ENCODE measurements around the gene CHST8.
"Not testable (repeated sequence)": the region's sequence is repeated elsewhere in the genome, so short reads cannot be mapped to it uniquely, and the experiment has no call there.

Gene CHST8

GRCh38 chr19:33644284-33644836 is 22.6 kb downstream of the CHST8 start:
- no peak for DNase-seq (ENCODE audit: low read depth)

- DNase-seq (ENCODE audit: low read depth): no peak
Observed at GRCh38 chr19:33646306-33646705, 24.6 kb downstream of the CHST8 start.

- no peak for DNase-seq (ENCODE audit: low read depth)
Observed at GRCh38 chr19:33647146-33647545, 25.4 kb downstream of the CHST8 start.

- DNase-seq (ENCODE audit: low read depth): no peak
Observed at GRCh38 chr19:33649627-33650305, 28.0 kb downstream of the CHST8 start.

- DNase-seq (ENCODE audit: low read depth): no peak
Observed at GRCh38 chr19:33653684-33654083, 31.9 kb downstream of the CHST8 start.

- no peak for DNase-seq (ENCODE audit: low read depth)
Observed at GRCh38 chr19:33654840-33655508, 33.2 kb downstream of the CHST8 start.

GRCh38 chr19:33659835-33660234 is 38.1 kb downstream of the CHST8 start:
- no peak for DNase-seq (ENCODE audit: low read depth)

GRCh38 chr19:33660410-33661124 is 38.8 kb downstream of the CHST8 start:
- no peak for DNase-seq (ENCODE audit: low read depth)

GRCh38 chr19:33661336-33661735 is 39.6 kb downstream of the CHST8 start:
- DNase-seq (ENCODE audit: low read depth): no peak

GRCh38 chr19:33662391-33663092 is 40.8 kb downstream of the CHST8 start:
- no peak for DNase-seq (ENCODE audit: low read depth)

- not testable (repeated sequence) for DNase-seq (ENCODE audit: low read depth)
Observed at GRCh38 chr19:33663316-33663715, 41.6 kb downstream of the CHST8 start.

- DNase-seq (ENCODE audit: low read depth): no peak
Observed at GRCh38 chr19:33664744-33665143, 43.0 kb downstream of the CHST8 start.

GRCh38 chr19:33665776-33666595 is 44.2 kb downstream of the CHST8 start:
- no peak for DNase-seq (ENCODE audit: low read depth)

GRCh38 chr19:33667141-33667650 is 45.4 kb downstream of the CHST8 start:
- DNase-seq (ENCODE audit: low read depth): no peak

- DNase-seq (ENCODE audit: low read depth): no peak
Observed at GRCh38 chr19:33667881-33668280, 46.1 kb downstream of the CHST8 start.

GRCh38 chr19:33668968-33669367 is 47.2 kb downstream of the CHST8 start:
- no peak for DNase-seq (ENCODE audit: low read depth)

- no peak for DNase-seq (ENCODE audit: low read depth)
Observed at GRCh38 chr19:33669376-33669775, 47.6 kb downstream of the CHST8 start.

- DNase-seq (ENCODE audit: low read depth): no peak
Observed at GRCh38 chr19:33670398-33670797, 48.6 kb downstream of the CHST8 start.

GRCh38 chr19:33671211-33671610 is 49.5 kb downstream of the CHST8 start:
- DNase-seq (ENCODE audit: low read depth): no peak

- no peak for DNase-seq (ENCODE audit: low read depth)
Observed at GRCh38 chr19:33673258-33673875, 51.6 kb downstream of the CHST8 start.
